HG02981 (cell line): Measurements from ENCODE around the gene RABAC1.
"Not testable (repeated sequence)": the region's sequence is repeated elsewhere in the genome, so short reads cannot be mapped to it uniquely, and the experiment has no call there.

ENCODE experiments used
- ATAC-seq: cut with Tn5 transposase; IDR thresholded peaks from one replicate; pipeline ENCODE4 v1.9.1; 2021; ENCODE audit warnings: mild to moderate bottlenecking, moderate library complexity; ENCODE audit not compliant: unreplicated experiment

The RABAC1 gene

DNA sequence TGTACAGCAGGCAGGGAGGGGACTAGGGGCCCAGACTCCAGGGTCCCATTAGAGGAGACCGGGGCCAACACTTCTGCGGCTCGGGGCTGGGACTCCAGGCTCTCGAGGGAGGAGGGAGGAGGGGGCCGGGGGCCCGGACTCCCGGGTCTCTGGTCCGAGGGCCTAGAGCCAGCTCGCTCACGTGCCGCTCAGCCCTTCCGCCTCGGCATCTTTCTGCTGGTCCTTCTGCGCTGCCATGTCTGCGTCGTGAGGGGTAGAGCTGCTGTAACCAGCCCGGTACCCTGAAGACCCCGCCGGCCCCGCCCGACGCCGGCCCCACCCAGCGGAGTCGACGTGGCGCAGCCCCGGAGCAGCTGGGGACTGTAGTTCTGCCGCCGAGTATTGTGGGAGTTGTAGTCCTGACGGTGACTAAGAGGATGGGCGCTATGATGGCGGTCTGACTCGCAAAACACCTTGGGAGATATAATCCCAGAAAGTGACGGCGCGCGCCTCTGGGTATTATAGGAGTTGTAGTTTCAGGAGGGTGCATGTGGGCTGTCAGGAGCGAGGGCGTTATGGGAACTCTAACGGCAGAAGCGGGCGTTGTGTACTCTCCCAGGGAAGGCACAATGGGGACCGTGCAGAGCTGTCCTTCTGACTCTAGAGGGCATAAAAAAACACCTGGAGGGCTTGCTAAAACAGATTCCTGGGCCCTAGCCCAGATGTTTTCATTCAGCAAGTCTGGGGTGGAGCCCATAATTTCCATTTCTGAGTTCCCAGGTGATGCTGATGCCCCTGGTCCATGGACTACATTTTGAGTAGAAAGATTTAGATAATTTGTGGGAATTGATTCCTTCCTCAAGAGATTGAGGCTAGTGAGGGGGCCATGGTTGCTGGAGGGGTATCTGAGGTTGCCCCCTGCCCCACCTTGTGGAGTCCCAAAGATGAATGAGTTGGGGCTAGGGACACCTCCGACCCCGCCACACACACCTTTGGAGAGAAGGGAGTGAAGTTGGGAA, at the start of gene RABAC1:
Gene RABAC1 (minus strand): TSS at position 266 of the 998 bp plus-strand sequence. CDS start 29 bp downstream, at position 237.
- peak; percentile 90 for ATAC-seq

DNA sequence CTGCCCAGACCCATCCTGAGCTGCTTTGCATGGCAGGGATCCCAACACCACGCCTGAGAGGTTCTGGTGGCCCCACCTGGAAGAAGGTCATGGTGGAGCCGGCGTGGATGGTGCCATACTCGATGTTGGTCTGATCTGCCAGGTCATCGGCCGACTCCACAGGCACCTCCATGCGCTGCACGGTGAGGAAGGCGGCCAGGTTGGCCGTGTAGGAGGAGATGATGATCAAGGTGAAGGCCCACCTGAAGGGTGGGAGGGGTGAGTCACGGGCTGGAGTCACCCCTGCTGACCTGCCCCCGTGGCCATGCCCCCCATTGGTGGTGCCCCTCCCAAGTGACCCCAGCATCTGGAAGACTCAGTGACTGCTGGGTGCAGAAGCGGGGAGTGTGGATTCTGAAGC, 47.4 kb upstream of the RABAC1 start:
- no peak for ATAC-seq

DNA sequence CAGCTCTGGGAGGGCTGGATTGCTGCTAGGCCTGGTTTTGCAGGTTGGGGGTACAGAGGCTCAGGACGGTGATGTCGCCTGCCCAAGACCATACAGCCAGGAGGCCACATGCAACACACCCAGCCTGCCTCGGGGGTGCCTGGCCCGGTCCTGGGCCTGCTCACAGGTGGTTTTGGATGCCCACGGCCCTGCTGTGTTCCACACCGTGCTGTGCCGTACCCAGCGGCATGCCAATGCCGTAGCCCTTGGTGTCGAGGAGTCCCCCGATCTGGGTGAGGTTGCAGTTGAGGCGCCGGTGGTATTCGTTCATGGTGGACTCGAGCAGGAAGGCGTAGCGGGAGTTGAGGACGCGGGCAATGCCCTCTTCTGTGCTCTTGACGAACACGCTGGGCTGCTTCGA, 46.4 kb upstream of the RABAC1 start:
- ATAC-seq, result no peak

DNA sequence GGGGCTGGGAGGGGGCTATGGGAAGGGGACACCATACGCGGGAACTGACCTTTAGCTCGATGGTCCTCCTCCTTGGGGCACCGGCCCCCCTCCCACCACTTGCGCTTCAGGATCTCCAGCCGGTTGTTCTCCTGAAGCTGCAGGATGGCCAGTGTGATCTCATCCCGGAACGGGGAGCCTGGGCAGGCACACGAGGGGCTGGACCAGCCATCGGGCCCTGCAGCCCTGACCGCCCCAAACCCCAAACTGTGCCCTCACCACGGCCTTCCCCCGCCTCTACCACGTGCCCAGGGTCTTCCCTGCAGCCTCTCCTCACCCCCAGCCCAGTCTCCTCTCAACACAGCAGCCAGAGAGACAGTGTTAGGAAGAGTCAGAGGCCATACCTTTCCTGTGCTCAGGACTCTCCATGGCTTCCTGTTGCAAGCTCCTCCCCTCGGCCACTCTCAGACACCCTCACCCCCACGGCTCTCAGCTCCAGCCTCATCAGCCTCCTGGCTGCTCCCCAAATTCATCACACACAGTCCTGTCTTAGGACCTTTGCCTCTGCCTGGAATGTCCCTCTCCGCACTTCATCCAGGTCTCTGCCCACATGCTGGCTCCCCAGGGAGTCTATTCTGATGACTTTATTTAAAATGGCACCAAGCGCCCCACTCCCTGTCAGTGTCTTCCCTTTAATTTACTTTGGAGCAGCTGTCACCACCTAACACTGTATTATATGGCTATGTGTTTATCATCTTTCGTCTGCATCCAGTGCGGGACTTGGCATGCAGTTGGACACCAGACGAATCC, 44.6 kb upstream of the RABAC1 start:
- no peak for ATAC-seq

GRCh38 chr19:41999878-42000208, 40.7 kb upstream of the RABAC1 start:
- ATAC-seq, result no peak

GRCh38 chr19:41999071-41999877, 40.2 kb upstream of the RABAC1 start:
- no peak for ATAC-seq

DNA sequence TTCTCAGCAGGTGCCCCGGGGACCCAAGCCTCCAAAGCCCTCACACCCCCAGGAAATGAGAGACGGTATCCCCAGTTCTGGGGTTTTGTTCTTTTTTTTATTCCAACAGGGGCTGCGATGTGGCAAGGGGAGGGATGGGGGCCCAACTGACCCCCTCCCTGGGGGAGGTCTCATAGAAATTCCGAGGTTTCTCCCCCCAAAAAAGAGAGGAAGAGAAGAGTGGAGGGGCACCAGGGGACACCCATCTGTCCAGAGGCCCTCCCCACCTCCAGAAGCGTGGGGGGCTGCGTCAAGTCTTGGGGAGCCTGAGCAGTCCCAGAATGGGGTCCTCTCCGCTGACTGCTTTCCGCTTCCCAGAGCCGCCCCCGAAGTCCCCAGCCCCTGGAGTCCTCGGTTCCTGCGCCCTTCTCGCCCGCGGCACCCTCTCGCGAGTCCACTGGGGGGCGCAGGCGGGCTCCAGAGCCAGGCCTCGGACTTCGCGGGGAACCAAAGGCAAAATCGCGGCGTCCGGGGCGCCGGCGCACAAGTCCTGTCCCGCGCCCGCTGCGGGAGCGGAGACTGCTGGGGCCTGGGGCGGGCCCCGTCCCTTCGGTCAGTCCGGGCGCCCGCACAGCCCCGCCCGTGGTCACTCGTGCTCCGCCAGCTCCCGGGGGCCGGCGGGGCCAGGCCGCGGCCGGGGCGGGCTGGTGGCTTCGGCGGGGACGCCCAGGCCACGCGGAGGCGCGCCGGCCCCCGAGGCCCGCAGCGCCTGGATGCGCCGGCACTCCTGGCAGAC, 39.3 kb upstream of the RABAC1 start:
- no peak for ATAC-seq

GRCh38 chr19:41997851-41998229, 38.7 kb upstream of the RABAC1 start:
- ATAC-seq, result no peak

DNA sequence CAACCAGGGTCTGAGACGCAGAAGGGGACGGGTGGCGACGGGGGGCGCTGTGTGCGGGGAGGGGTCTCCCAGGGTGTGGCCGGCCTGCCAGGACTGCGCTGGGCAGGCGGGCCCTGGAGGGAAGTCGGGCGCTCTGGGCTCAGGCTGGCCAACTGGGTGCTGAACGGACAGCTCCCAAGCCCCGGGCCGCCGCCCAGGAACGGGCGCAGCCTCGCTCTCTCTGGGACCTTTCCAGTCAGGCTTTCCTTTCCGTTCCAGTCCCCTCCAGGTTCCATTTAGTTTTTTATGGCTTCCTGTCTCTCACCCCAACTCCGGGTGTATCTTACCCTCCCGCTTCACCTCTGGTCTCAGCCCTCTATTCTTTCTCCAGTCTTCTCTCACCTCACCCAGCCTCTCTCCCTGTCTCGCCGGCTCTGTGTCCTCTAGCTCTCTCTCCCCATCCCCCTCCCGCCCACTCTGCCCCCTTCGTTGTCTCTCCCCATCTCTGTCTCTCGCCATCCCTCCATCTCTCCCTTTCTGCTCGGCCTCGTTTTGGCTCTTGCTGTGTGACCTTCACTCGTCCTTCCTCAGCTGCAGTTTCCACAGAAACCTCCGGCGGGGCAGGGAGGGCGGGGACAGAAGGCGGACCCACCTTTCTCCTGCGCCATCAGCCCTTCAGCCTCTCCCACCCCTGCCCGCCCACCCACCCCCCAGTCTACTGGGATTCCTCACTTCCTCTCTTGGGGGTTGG, 38.2 kb upstream of the RABAC1 start:
- ATAC-seq, result no peak

DNA sequence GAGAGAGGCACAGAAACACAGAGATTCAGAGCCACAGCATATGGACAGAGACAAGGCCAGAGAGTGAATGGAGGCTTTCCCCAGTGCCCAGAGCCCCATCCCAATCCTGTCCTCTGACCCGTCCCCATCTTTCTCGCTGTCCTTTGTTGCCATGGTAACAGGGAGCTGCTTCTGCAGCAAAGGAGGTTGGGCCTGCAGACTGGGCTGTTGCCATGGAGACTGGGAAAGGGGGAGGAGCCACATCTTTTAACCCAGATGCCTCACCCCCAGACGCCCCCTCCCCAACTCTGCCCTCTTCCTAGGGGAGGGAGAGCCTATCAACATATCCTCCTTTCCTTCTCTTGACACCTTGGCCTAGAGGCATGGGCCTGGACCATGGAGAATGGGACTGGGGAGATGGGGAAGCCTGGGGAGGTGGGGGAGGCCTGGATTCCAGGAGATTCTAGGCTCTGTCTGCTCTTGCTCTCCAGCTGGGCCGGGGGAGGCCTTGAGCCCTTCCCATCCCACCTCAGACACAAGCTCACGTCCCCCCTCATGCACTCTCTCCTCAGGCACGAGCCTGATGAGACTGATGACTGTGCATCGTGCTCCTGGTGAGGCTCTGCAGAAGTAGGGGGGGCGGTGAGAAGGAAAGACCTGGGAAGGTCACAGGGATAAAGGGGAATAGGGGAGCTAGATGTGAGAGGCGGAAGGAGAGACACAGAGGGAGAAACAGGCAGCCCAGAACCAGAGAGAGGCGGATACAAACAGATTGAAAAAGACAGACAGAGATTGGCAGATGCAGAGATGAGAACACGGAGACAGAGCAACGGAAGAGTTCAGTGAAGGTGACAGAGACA, 37.1 kb upstream of the RABAC1 start:
- ATAC-seq, result no peak

DNA sequence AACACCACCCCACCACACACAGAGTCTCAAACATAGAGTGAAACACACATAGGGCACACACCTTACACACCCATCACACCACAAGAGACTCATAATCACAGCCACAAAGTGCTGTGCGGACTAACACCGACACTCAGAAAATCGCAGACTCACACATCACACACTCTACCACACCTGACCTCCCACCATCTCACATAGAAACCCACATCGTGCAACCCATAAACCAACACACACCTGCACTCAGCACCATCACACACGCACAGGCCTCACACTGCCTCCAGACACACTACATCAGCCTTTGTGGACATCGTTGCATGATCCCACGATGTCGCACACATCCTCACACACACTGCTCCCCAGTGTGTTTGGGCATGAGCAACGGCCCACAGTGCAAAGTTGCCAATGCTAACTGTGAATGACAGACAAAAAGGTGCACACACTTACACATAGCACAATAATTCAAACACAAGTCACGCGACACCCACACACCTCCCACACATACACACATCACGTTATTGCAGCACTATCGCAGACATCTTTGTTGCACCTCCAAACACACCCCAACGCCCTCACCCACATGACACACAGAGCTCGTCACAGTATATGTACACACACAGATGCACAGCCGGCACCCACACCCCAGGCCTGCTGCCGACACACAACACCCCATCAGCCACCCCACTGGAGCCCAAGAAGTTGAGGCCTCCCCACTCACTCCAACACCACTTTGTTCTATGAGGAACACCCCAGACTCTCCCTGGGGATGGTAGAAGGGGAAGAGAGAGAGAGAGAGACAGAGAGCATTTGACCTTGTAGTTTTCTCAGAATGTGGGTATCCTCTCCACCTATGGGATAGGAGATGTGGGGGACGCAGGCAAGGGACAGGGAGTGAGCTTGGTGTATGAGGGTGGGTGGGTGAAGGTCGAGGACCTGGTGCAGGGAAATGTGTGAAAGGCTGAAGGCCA, 36.2 kb upstream of the RABAC1 start:
- ATAC-seq, result no peak

- ATAC-seq, result no peak
Measured at GRCh38 chr19:41994521-41994971, 35.4 kb upstream of the RABAC1 start.

DNA sequence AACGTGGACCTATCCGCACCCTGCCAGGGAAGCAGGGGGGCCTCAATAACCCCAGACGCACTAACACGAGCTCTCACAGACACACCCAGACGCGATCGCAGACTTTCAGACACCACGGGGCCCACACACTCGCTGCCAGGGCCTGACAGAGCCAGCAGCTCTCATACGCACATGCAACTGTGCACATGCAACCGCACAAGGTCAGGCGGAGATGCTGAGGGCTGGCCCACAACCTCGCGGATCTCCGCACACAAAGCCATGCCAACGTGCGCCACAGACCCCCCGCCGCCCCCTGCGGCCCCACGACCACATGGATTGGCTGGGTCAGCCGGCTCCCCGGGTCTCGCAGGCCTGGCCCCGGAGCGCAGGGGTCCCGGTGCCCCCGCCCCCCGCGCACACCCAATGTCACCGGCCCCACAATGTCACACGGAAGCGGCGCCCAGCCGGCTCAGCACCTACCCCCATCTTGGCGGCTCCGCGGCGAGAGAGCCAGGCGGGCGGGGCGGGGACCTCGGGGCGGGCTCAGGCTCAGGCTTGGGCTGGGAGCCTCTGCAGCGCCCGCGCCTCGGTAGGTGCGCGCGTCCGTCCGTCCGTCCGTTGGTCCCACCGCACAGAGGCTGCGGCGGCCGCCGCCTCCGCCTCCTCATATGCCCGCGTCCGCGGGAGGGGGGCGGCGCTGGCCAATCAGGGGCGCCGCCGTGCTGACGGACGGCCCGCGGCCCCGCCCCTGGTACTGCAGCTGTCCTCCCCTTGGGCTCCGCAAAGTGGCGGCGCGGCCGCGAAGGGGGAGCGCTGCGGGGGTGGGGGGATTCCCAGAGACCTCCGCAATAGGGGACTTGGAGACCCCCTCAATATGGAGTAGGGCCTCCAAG, 34.7 kb upstream of the RABAC1 start, which contains the start of gene ATP1A3:
Gene ATP1A3 (minus strand): TSS at position 619 of the 872 bp plus-strand sequence. CDS start 154 bp downstream, at position 465.
- no peak for ATAC-seq

- not testable (repeated sequence) for ATAC-seq
Measured at GRCh38 chr19:41991925-41992569, 32.9 kb upstream of the RABAC1 start.

DNA sequence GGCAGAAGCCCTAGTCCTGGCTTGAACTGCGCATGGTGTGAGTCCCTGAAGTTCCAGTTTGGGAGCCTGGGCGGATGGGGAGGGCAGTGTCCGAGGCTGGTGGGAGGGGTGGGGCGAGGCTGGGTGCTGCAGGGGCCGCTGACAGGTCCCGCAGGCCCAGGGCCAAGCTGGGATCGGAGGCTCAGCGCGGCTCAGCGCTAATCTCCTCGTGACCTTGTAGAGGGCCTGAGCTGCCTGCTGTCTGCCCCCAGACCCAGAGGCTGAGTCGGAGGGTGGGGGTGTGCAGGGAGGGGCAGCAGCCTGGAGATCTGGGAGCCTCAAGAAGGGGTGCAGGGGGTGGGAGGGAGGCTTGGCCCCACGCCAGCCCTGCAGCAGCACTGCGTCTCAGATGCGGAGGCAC, 31.9 kb upstream of the RABAC1 start:
- ATAC-seq, result no peak

- ATAC-seq, result no peak
Measured at GRCh38 chr19:41990615-41991014, 31.5 kb upstream of the RABAC1 start.
